Upper lobe of left lung (tissue), 6 donors: ENCODE data around the gene DPP6. TPM values are rescaled to one million over a fixed set of nuclear protein-coding genes. Genes with fewer than 3 reads are reported as not detected.

ENCODE experiments used
- ATAC-seq, 2 donors: fragments of 200-7000 bp; cut with Tn5 transposase; one replicate each; pipeline ENCODE4 v1.9.1; 2022; ENCODE audit warnings: mild to moderate bottlenecking in 2 of 2, moderate library complexity in 2 of 2; ENCODE audit not compliant: low FRiP score in 2 of 2
- DNase-seq, 2 donors: peaks; one replicate each; pipeline ENCODE4 v3.0.0-alpha.2; 2019 to 2020
- H3K27ac ChIP-seq, 4 donors: fragments of 200-600 bp; sonication (generic); one replicate each; pipeline ENCODE4 v1.5.1; 2016 to 2019
- H3K27me3 ChIP-seq, 4 donors: fragments of 200-600 bp; sonication (generic); one replicate each; pipeline ENCODE4 v1.5.1; 2017 to 2019
- H3K36me3 ChIP-seq, 4 donors: fragments of 200-600 bp; sonication (generic); one replicate each; pipeline ENCODE4 v1.5.1; 2016 to 2019
- H3K4me1 ChIP-seq, 4 donors: fragments of 200-600 bp; sonication (generic); one replicate each; pipeline ENCODE4 v1.5.1; 2018 to 2019
- H3K4me3 ChIP-seq, 4 donors: fragments of 200-600 bp; sonication (generic); one replicate each; pipeline ENCODE4 v1.5.1; 2017 to 2019; ENCODE audit warnings: mild to moderate bottlenecking in 2 of 4, moderate library complexity in 1 of 4
- H3K9me3 ChIP-seq, 4 donors: fragments of 200-600 bp; sonication (generic); one replicate each; pipeline ENCODE4 v1.5.1; 2018 to 2019
- EP300 ChIP-seq, 4 donors: sonication (generic); formaldehyde crosslinking; IDR thresholded peaks; one replicate each; pipeline ENCODE4 v1.5.1; 2017; ENCODE audit warnings: antibody characterized with exemption in 4 of 4, control low read depth in 2 of 4
- POLR2A ChIP-seq, 4 donors: fragments of 450-650 bp; IDR thresholded peaks; one replicate each; pipeline ENCODE4 v1.5.1; 2016 to 2017; ENCODE audit warnings: antibody characterized with exemption in 4 of 4, mild to moderate bottlenecking in 2 of 4
- POLR2AphosphoS5 ChIP-seq, 2 donors: sonication (generic); formaldehyde crosslinking; IDR thresholded peaks; one replicate each; pipeline ENCODE4 v1.5.1; 2017; ENCODE audit warnings: antibody characterized with exemption in 2 of 2
- WGBS, 2 donors: methylation state at CpG; one replicate each; pipeline ENCODE4 v1.1.5; 2017 to 2018; 5-methylcytosine and 5-hydroxymethylcytosine counted together
- total RNA-seq, 6 donors: library from RNA; depleted of rRNA in 4 of 6; stranded (reverse); fragments of >200 nt in 4 of 6; gene quantifications; one replicate each; pipeline versions ENCODE4 v1.1.0 to v1.2.1, GENCODE V29; 2016 to 2021
- TF ChIP-seq, protein P1 (sequence below), 6 experiments: fragments of 450-650 bp in 4 of 6; fragments of 200-600 bp in 2 of 6; sonication (generic) in 2 of 6; IDR thresholded peaks; one replicate each; pipeline ENCODE4 v1.5.1; 2016 to 2019; ENCODE audit warnings: antibody characterized with exemption in 6 of 6
- donor health status: DM: no; HTN: no; CAD: no; lungs with moderate emphysema.
- donor health status: DM: no; HTN: yes; CAD: no; lungs with severe emphysema.

The DPP6 gene
- total RNA-seq, 6 donors from 2014 or later: 0.49 to 3.1 (median 0.86) TPM; not detected in 2

DNA sequence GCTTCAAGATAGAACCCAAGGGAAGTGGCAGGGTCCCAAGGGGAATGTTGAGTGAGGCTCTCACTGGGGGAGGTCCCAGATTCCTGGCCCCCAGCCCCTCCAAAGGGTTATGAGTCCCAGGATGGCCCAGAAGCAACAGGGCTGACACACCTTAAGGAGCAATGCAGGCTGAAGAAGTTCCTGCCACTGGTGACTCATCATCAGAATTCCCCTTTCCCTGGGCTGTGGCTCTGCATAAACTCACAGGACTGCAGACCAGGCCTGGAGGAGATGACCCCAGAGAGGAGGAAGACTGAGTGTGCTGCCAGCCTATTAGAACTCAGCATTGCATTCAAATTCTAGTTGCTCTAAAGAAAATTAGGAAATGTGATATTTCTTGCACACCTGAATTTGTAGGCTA lies 126.7 kb downstream of the DPP6 start:
- Histone ChIP-seq H3K9me3 (no peaks in the 10 kb centered on the region), H3K36me3 (no peaks in the 10 kb centered on the region), H3K27me3 (no peaks in the 10 kb centered on the region), H3K27ac (no peak overlapping the region), H3K4me3 (no peak overlapping the region), H3K4me1 (no peaks in the 10 kb centered on the region)
- no peak for TF ChIP-seq POLR2AphosphoS5 (IDR thresholded peaks at IDR 0.05)
- TF ChIP-seq POLR2A (IDR thresholded peaks at IDR 0.05): no peak
- TF ChIP-seq EP300 (IDR thresholded peaks at IDR 0.05): no peak
- TF ChIP-seq, protein P1, sequence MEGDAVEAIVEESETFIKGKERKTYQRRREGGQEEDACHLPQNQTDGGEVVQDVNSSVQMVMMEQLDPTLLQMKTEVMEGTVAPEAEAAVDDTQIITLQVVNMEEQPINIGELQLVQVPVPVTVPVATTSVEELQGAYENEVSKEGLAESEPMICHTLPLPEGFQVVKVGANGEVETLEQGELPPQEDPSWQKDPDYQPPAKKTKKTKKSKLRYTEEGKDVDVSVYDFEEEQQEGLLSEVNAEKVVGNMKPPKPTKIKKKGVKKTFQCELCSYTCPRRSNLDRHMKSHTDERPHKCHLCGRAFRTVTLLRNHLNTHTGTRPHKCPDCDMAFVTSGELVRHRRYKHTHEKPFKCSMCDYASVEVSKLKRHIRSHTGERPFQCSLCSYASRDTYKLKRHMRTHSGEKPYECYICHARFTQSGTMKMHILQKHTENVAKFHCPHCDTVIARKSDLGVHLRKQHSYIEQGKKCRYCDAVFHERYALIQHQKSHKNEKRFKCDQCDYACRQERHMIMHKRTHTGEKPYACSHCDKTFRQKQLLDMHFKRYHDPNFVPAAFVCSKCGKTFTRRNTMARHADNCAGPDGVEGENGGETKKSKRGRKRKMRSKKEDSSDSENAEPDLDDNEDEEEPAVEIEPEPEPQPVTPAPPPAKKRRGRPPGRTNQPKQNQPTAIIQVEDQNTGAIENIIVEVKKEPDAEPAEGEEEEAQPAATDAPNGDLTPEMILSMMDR (IDR thresholded peaks at IDR 0.05): no peak
- ATAC-seq (no peak), DNase-seq (no peak)

DNA sequence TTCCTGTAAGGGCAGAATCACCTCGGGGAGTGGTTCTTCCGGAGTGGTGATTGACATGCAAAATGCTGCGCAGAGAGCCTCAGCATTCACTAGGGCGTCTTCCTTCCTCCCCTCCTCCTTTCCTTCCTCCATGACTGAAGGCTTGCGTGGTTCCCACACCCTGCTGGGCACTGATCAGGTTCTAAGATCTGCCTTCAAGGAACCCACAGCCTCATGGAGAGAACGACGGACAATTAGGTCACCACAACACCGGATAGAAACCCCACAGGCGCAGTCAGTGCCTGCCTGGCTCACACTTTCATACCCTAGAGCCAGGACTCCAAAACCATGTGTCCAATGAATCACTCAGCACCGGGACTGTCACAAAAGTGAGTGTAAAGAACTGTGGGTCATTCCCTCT lies 131.3 kb downstream of the DPP6 start:
- H3K27me3 ChIP-seq: no peaks in the 10 kb centered on the region
- no peak for ATAC-seq

DNA sequence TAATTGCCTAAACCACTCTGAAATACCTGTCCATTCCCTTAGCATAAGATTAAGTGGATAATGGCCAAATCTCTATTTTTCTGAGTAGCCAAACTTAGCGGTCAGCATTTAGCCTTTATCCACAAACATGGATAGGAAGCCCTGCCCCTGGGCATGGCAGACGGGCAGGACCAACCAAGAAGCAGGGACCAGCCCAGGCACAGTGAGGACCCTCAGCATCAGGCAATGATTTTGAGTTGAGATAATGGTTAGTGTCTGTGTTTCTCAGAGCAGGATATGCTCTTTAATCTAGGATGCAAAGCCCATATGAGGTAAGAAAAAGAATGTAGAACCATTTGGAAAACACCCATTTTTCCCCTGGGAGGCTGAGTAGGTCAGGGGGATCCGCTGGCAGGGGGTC lies 131.7 kb downstream of the DPP6 start:
- TF ChIP-seq, protein P1 (IDR thresholded peaks at IDR 0.05): no peak
- TF ChIP-seq EP300 (IDR thresholded peaks at IDR 0.05) (no peak), POLR2A (IDR thresholded peaks at IDR 0.05) (no peak), POLR2AphosphoS5 (IDR thresholded peaks at IDR 0.05) (no peak)
- ATAC-seq (no peak), DNase-seq (no peak)
- Histone ChIP-seq H3K4me1 (no peaks in the 10 kb centered on the region), H3K4me3 (no peak overlapping the region), H3K27me3 (no peaks in the 10 kb centered on the region), H3K9me3 (no peaks in the 10 kb centered on the region), H3K36me3 (no peaks in the 10 kb centered on the region), H3K27ac (no peak overlapping the region)
- WGBS, 2 donors: 40 to 63% methylated on average over 3 of the region's 3 CpGs

More for the DNA sequence above, 131.3 kb downstream of the DPP6 start:
- TF ChIP-seq POLR2AphosphoS5 (IDR thresholded peaks at IDR 0.05): no peak
- no peak for TF ChIP-seq POLR2A (IDR thresholded peaks at IDR 0.05)
- Histone ChIP-seq H3K4me3 (no peak overlapping the region), H3K9me3 (no peaks in the 10 kb centered on the region), H3K4me1 (no peaks in the 10 kb centered on the region), H3K36me3 (no peaks in the 10 kb centered on the region), H3K27ac (no peak overlapping the region)
- 28 to 40% methylated on average over 7 to 10 of the region's 10 CpGs for WGBS, 2 donors
- DNase-seq: no peak

DNA sequence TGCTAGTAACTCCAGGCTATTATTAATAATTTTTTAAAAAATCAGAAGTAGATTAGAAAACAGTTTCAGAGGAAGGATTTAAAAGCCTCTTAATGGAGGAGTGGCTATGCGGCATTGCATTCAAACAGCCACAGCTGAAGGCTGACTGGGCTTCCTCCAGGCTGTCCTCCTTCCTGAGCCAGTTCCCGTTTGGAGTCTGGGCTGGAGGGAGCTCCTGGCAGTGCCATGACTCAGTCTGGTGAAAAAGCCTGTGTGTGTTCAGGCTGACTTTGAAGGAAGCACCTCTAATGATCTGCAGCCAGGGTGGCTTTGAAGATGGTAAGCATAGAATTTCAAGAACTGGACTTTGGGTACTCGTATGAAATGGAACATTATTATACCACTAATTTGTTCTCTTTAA lies 134.6 kb downstream of the DPP6 start:
- Histone ChIP-seq H3K27ac (no peak overlapping the region), H3K36me3 (no peaks in the 10 kb centered on the region), H3K4me1 (no peaks in the 10 kb centered on the region), H3K4me3 (no peak overlapping the region), H3K27me3 (no peaks in the 10 kb centered on the region), H3K9me3 (no peaks in the 10 kb centered on the region)
- WGBS, 2 donors: 61 to 74% methylated on average over 3 of the region's 3 CpGs
- TF ChIP-seq, protein P1 (IDR thresholded peaks at IDR 0.05): no peak
- TF ChIP-seq POLR2A (IDR thresholded peaks at IDR 0.05) (no peak), POLR2AphosphoS5 (IDR thresholded peaks at IDR 0.05) (no peak), EP300 (IDR thresholded peaks at IDR 0.05) (no peak)
- DNase-seq (no peak), ATAC-seq (no peak)

DNA sequence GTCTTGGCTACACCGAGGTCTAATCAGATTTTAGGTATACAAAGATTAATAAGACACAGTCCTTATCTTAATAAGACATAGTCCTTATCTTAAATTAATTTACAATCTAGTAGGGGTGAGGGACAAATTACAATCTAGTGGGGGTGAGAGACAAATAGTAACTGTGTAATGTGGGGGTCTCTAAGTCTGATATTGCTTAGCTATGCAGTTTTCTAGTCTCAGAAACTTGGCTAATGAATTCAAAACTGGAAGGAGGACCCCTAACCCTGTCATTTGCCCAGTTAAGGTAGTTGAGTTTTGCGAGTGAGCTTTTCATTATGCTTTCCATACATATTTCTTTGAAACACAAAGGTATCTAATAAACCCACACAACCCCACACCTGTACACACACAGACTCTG lies 136.1 kb downstream of the DPP6 start:
- H3K9me3 ChIP-seq: no peaks in the 10 kb centered on the region
- H3K36me3 ChIP-seq: no peaks in the 10 kb centered on the region
- no peak for DNase-seq
- no peaks in the 10 kb centered on the region for H3K27me3 ChIP-seq
- no peaks in the 10 kb centered on the region for H3K4me1 ChIP-seq
- H3K27ac ChIP-seq: no peak overlapping the region
- ATAC-seq: no peak
- TF ChIP-seq POLR2A (IDR thresholded peaks at IDR 0.05) (no peak), POLR2AphosphoS5 (IDR thresholded peaks at IDR 0.05) (no peak), EP300 (IDR thresholded peaks at IDR 0.05) (no peak)
- TF ChIP-seq, protein P1 (IDR thresholded peaks at IDR 0.05): no peak
- H3K4me3 ChIP-seq: no peak overlapping the region
- WGBS, 2 donors: 73 to 77% methylated on average over 2 of the region's 2 CpGs
